Upper lobe of left lung (tissue), 6 donors: ENCODE measurements around the gene SOWAHA. TPM values are rescaled to one million over a fixed set of nuclear protein-coding genes. Genes with fewer than 3 reads are reported as not detected.

Source experiments
- ATAC-seq, 2 donors: fragments of 200-7000 bp; cut with Tn5 transposase; one replicate each; pipeline ENCODE4 v1.9.1; 2022; ENCODE audit warnings: mild to moderate bottlenecking in 2 of 2, moderate library complexity in 2 of 2; ENCODE audit not compliant: low FRiP score in 2 of 2
- DNase-seq, 2 donors: peaks; one replicate each; pipeline ENCODE4 v3.0.0-alpha.2; 2019 to 2020
- H3K27ac ChIP-seq, 4 donors: fragments of 200-600 bp; sonication (generic); one replicate each; pipeline ENCODE4 v1.5.1; 2016 to 2019
- H3K27me3 ChIP-seq, 4 donors: fragments of 200-600 bp; sonication (generic); one replicate each; pipeline ENCODE4 v1.5.1; 2017 to 2019
- H3K36me3 ChIP-seq, 4 donors: fragments of 200-600 bp; sonication (generic); one replicate each; pipeline ENCODE4 v1.5.1; 2016 to 2019
- H3K4me1 ChIP-seq, 4 donors: fragments of 200-600 bp; sonication (generic); one replicate each; pipeline ENCODE4 v1.5.1; 2018 to 2019
- H3K4me3 ChIP-seq, 4 donors: fragments of 200-600 bp; sonication (generic); one replicate each; pipeline ENCODE4 v1.5.1; 2017 to 2019; ENCODE audit warnings: mild to moderate bottlenecking in 2 of 4, moderate library complexity in 1 of 4
- H3K9me3 ChIP-seq, 4 donors: fragments of 200-600 bp; sonication (generic); one replicate each; pipeline ENCODE4 v1.5.1; 2018 to 2019
- EP300 ChIP-seq, 4 donors: sonication (generic); formaldehyde crosslinking; IDR thresholded peaks; one replicate each; pipeline ENCODE4 v1.5.1; 2017; ENCODE audit warnings: antibody characterized with exemption in 4 of 4, control low read depth in 2 of 4
- POLR2A ChIP-seq, 4 donors: fragments of 450-650 bp; IDR thresholded peaks; one replicate each; pipeline ENCODE4 v1.5.1; 2016 to 2017; ENCODE audit warnings: antibody characterized with exemption in 4 of 4, mild to moderate bottlenecking in 2 of 4
- POLR2AphosphoS5 ChIP-seq, 2 donors: sonication (generic); formaldehyde crosslinking; IDR thresholded peaks; one replicate each; pipeline ENCODE4 v1.5.1; 2017; ENCODE audit warnings: antibody characterized with exemption in 2 of 2
- WGBS, 2 donors: methylation state at CpG; one replicate each; pipeline ENCODE4 v1.1.5; 2017 to 2018; 5-methylcytosine and 5-hydroxymethylcytosine counted together
- total RNA-seq, 6 donors: library from RNA; depleted of rRNA in 4 of 6; stranded (reverse); fragments of >200 nt in 4 of 6; gene quantifications; one replicate each; pipeline versions ENCODE4 v1.1.0 to v1.2.1, GENCODE V29; 2016 to 2021
- TF ChIP-seq, protein P1 (sequence below), 6 experiments: fragments of 450-650 bp in 4 of 6; fragments of 200-600 bp in 2 of 6; sonication (generic) in 2 of 6; IDR thresholded peaks; one replicate each; pipeline ENCODE4 v1.5.1; 2016 to 2019; ENCODE audit warnings: antibody characterized with exemption in 6 of 6
- donor health status: DM: no; HTN: no; CAD: no; lungs with moderate emphysema.
- donor health status: DM: no; HTN: yes; CAD: no; lungs with severe emphysema.

SOWAHA gene
- total RNA-seq, 6 donors from 2014 or later = 0.30 to 1.0 (median 0.55) TPM; not detected in 1

DNA sequence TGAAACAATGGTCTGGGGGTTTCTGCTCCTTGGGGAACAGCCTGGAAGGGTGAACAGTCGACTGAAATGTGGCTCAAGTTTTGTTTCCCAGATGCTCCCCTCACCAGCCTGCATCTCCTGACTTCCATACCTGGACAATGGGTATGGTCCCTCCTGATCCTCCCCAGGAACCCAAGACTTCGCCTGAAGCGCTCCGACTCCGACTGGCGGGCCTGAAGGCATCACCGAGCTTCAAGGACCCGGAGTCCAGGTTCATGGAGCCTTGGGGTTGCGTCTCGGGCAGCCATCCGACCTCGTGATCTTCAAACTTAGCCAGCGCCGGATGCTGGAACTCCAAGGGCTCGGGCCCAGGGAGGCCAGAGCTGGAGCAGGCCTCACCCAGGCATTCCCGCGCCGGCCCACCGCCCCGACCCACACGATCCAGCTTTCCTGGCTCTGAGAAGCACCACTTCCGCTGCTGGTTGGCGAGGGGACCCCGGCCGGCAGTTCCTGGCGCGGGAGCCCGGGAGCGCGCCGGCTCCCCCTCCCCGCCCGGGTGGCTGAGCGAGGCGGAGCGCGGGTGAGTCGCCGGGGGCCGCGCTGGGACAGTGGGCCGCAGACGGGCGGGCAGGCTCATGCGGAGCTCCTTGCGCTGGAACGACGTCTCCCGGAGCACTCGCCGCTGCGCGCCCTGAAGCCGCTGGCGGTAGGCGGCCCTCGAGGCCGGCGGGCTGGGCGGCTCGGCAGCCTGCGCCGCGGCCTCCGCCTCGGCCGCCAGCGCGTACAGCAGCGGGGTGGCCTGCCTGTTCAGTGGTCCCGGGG lies 12.1 kb downstream of the SOWAHA start:
- H3K4me3 ChIP-seq = peak overlapping the region in 3 of 4 donors; percentile 7 to 33 (median 23)
- ATAC-seq (no peak), DNase-seq (peak in 1 of 2 donors; percentile 87)
- H3K36me3 ChIP-seq = peaks cover 0 to 30% (median 10%) of the 10 kb centered on the region in 4 donors
- TF ChIP-seq, protein P1, sequence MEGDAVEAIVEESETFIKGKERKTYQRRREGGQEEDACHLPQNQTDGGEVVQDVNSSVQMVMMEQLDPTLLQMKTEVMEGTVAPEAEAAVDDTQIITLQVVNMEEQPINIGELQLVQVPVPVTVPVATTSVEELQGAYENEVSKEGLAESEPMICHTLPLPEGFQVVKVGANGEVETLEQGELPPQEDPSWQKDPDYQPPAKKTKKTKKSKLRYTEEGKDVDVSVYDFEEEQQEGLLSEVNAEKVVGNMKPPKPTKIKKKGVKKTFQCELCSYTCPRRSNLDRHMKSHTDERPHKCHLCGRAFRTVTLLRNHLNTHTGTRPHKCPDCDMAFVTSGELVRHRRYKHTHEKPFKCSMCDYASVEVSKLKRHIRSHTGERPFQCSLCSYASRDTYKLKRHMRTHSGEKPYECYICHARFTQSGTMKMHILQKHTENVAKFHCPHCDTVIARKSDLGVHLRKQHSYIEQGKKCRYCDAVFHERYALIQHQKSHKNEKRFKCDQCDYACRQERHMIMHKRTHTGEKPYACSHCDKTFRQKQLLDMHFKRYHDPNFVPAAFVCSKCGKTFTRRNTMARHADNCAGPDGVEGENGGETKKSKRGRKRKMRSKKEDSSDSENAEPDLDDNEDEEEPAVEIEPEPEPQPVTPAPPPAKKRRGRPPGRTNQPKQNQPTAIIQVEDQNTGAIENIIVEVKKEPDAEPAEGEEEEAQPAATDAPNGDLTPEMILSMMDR (IDR thresholded peaks at IDR 0.05) = no peak
- no peak for TF ChIP-seq POLR2A (IDR thresholded peaks at IDR 0.05)
- WGBS, 2 donors = 91 to 100% methylated on average over 2 to 17 of the region's 71 CpGs
- H3K4me1 ChIP-seq = peaks cover 29 to 51% (median 33%) of the 10 kb centered on the region in 4 donors
- H3K9me3 ChIP-seq = no peaks in the 10 kb centered on the region
- H3K27ac ChIP-seq = peak overlapping the region in 1 of 4 donors; percentile 78
- H3K27me3 ChIP-seq = peaks cover 0 to 9% (median 2%) of the 10 kb centered on the region in 4 donors

DNA sequence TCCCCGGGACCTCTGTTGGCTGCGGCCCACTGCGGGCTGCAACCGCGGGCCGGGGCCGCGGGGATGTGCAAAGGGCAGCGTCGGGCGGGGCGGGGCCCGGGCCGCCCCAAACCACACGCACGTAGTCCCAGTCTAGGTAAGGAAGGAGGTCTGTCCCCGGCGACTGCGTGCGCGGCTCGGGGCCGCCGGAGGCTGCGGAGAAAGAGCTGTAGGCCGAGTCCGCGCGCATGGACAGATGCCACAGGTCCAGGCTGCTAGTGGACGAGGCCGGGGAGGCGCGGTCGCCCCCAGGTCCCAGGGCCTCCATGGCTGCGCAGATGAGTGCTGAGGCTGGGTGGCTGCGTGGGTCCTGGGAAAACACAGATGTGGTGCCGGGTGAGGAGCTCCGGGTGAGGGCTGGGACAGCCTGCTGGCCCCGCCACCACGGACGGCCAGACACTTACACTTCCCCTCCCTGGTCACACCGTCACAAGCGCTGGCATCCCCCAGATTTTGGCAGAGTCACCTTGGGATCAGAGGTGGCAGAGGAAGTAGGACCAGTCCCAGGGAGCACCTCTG lies 12.8 kb downstream of the SOWAHA start:
- TF ChIP-seq POLR2A (IDR thresholded peaks at IDR 0.05) (no peak), POLR2AphosphoS5 (IDR thresholded peaks at IDR 0.05) (no peak), EP300 (IDR thresholded peaks at IDR 0.05) (no peak)
- TF ChIP-seq, protein P1 (IDR thresholded peaks at IDR 0.05) = no peak
- peak overlapping the region in 3 of 4 donors; percentile 7 to 33 (median 23) for H3K4me3 ChIP-seq
- H3K9me3 ChIP-seq = no peaks in the 10 kb centered on the region
- DNase-seq (no peak), ATAC-seq (no peak)
- peaks cover 0 to 16% (median 2%) of the 10 kb centered on the region in 4 donors for H3K27me3 ChIP-seq
- WGBS, 2 donors = 56 to 64% methylated on average over 20 to 43 of the region's 43 CpGs
- H3K4me1 ChIP-seq = peaks cover 31 to 55% (median 37%) of the 10 kb centered on the region in 4 donors
- peaks cover 0 to 30% (median 10%) of the 10 kb centered on the region in 4 donors for H3K36me3 ChIP-seq
- H3K27ac ChIP-seq = peak overlapping the region; percentile 56 to 78 (median 63)

DNA sequence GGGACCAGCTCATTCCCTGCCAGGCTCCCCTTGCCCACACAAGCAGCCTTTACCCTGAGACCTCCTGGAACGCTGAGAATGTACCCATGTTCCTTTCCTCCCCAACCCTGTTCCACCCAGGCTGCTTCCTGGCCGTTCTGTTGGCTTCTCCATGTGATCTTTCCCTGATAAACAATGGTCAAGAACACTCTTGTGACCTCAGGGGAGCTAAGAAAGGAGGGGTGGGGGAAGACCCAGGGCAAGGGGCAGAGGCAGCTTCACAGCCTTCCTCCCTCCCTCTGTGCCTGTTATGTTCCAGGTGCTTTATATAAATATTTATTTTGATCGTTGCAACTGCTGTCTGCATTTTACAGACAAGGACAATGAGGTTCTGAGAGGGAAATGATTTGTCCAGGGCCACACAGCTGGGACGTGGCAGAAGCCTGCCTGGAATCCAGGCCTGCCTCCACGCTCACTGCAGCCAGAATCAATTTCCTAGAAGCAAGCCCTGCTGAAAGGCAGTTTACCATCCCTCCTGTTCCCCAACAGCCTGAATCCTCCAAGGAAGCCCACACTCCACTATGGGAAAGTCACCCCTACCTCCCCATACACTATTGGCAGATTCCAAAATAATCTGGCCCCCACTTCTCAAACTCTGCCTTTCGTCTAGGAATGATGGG lies 13.5 kb downstream of the SOWAHA start:
- Histone ChIP-seq H3K36me3 (peaks cover 0 to 30% (median 10%) of the 10 kb centered on the region in 4 donors), H3K27ac (peak overlapping the region; percentile 56 to 78 (median 63)), H3K4me3 (no peak overlapping the region), H3K4me1 (peaks cover 33 to 60% (median 40%) of the 10 kb centered on the region in 4 donors), H3K9me3 (no peaks in the 10 kb centered on the region), H3K27me3 (peaks cover 0 to 18% (median 2%) of the 10 kb centered on the region in 4 donors)
- WGBS, 2 donors = 62 to 67% methylated on average over 6 of the region's 6 CpGs
- ATAC-seq (no peak), DNase-seq (no peak)
- TF ChIP-seq POLR2AphosphoS5 (IDR thresholded peaks at IDR 0.05) (peak in 1 of 2 donors; percentile 72), EP300 (IDR thresholded peaks at IDR 0.05) (peak in 1 of 4 donors; percentile 53)
- TF ChIP-seq, protein P1 (IDR thresholded peaks at IDR 0.05) = no peak

DNA sequence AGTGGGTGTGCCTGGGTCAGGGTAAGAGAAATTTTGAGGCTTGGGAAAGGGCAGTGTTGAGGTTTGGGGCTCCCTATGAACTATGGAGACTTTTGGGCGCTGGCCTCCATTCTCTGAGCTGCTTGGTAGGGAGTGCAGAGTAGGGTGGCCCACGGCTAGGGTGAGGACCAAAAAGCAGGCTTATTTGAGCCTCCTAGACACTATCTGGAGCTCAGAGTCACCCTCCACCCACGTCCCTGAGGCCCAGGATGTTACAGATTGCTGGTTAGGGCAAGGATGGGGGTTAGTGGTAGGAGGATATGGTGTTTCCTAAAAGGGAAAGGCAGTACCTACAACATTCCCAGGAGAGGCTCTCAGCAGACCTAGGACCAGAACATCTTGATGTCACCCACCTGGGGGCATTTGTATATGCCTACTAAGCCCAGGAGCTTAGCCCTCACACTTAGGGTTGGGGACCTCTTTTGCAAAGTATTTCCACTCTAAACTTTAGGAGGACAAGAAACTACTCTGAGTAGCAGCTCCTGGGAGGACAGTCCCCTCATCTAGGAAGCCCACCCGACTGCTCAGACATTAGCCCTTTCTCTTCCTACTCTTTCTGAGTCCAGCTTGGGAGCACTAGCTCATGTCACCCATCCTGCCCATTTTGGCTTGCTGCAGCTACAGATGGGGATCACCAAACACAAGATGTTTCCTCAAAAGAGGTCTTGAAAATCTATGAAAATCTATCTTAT lies 15.0 kb downstream of the SOWAHA start:
- Histone ChIP-seq H3K27ac (peak overlapping the region in 2 of 4 donors; percentile 78 to 92), H3K9me3 (no peaks in the 10 kb centered on the region), H3K4me3 (no peak overlapping the region), H3K36me3 (peaks cover 0 to 26% (median 10%) of the 10 kb centered on the region in 4 donors), H3K4me1 (peaks cover 29 to 54% (median 38%) of the 10 kb centered on the region in 4 donors), H3K27me3 (peaks cover 0 to 18% (median 2%) of the 10 kb centered on the region in 4 donors)
- no peak for TF ChIP-seq POLR2A (IDR thresholded peaks at IDR 0.05)
- TF ChIP-seq, protein P1 (IDR thresholded peaks at IDR 0.05) = no peak
- no peak for TF ChIP-seq POLR2AphosphoS5 (IDR thresholded peaks at IDR 0.05)
- TF ChIP-seq EP300 (IDR thresholded peaks at IDR 0.05) = no peak
- WGBS, 2 donors = 86 to 91% methylated on average over 4 of the region's 4 CpGs
- no peak for ATAC-seq
- DNase-seq = no peak
